NCI-H2107 treated with DMSO at 0.1 percent for 48 hours (cell line): ENCODE results near the gene BRIP1.

Experiments used
- DNase-seq: peaks from one replicate; lab custom pipeline; 2025; ENCODE audit not compliant: unreplicated experiment; lab: John Stamatoyannopoulos, UW

The BRIP1 gene

DNA sequence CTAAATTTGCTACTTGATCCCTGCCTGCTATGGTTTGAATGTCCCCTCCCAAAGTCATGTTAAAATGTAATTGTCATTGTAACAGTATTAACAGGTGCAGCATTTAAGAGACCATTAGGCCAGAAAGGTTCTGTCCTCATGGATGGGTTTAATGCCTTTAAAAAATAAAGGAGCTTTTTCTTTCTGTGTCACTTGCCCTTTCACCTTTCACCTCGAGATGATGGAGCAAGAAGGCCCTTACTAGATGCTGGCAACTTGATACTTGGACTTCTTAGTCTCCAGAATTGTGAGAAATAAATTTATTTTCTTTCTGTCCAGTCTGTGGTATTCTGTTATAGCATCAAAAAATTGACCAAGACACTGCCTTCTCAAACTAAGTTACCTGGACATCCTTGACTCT, 98.5 kb downstream of the BRIP1 start:
- no peak for DNase-seq

GRCh38 chr17:61761827-61762226, 101.5 kb downstream of the BRIP1 start:
- DNase-seq, result no peak

GRCh38 chr17:61759362-61759761, 104.0 kb downstream of the BRIP1 start:
- no peak for DNase-seq

GRCh38 chr17:61758430-61758829, 104.9 kb downstream of the BRIP1 start:
- DNase-seq, result no peak

DNA sequence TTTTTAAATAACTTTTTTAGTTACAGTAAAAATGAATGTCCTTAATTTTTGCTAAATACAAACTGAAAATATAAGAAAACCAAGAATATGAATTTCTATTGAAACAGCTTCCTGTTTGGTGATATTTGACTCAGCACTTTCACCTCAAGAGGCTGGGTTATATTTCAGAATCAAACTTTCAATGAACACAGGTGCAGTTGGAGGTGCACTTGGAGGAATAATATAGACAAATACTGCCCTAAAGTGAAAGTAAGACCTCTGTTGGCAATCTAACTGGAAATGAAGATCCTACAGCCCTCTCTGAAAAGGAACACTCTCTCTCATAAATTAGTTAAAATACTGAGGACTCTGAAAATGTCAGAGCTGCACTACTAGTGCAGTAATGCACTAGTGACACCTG, 106.2 kb downstream of the BRIP1 start:
- peak; percentile 43 for DNase-seq

DNA sequence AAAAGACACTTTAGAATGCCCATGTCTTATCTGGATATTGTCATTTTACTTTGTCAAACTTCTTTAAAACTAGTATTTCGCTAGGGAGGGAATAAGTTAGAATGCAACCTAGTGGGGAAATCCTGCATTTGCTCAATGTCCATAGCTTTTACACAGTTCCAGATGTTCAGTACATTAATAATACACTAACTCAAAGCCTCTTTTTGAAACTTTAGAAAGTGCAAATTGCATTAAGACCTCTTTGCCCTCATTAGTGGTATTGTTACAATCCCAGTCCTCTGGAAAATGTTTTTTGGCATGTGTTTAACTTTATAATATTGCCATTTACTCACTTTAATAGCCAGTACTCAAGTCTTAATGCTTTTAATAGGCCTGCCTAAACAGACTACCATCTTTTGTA, 106.8 kb downstream of the BRIP1 start:
- DNase-seq, result no peak

- DNase-seq, result no peak
Measured at GRCh38 chr17:61755668-61756067, 107.7 kb downstream of the BRIP1 start.

GRCh38 chr17:61755078-61755477, 108.2 kb downstream of the BRIP1 start:
- DNase-seq, result no peak

- no peak for DNase-seq
Measured at GRCh38 chr17:61754124-61754523, 109.2 kb downstream of the BRIP1 start.

- DNase-seq, result no peak
Measured at GRCh38 chr17:61753696-61754095, 109.6 kb downstream of the BRIP1 start.

DNA sequence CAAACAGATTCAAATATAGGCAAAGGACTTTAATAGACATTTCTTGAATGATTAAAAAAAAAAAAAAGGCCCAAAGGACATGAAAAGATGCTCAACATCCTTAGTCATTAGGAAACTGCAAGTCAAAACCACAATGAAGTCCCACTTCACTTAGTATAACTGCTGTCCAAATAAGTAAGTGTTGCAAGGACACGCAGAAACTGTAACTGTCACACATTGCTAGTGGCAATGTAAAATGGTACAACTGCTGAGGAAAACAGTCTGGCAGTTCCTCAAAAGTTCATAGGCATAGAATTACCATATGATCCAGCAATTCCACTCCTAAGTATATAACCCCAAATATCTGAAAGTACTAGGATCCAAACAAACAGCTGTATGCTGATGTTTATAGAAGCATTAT, 112.7 kb downstream of the BRIP1 start:
- no peak for DNase-seq

DNA sequence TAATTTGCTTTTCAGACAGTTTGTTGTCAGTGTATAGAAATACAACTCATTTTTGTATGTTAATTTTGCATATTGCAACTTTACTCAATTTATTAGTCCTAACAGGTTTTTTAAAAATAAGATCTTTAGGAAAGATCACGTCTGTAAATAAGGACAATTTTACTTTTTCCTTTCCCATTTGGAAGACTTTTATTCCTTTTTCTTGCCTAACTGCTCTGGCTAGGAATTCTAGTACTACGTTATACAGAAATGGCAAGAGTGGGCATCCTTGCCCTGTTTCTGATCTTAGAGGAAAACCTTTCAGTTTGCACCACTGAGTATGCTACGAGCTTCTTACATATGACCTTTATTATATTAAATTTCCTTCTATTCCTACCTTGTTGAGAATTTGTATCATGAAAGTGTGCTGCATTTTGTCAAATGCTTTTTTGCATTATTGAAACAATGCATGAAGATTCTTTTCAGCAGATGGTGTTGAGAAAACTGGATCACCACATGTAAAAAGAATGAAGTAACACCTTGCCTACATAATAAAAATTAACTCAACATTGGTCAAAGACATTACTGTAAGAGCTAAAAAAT, 113.4 kb downstream of the BRIP1 start:
- DNase-seq, result no peak

DNA sequence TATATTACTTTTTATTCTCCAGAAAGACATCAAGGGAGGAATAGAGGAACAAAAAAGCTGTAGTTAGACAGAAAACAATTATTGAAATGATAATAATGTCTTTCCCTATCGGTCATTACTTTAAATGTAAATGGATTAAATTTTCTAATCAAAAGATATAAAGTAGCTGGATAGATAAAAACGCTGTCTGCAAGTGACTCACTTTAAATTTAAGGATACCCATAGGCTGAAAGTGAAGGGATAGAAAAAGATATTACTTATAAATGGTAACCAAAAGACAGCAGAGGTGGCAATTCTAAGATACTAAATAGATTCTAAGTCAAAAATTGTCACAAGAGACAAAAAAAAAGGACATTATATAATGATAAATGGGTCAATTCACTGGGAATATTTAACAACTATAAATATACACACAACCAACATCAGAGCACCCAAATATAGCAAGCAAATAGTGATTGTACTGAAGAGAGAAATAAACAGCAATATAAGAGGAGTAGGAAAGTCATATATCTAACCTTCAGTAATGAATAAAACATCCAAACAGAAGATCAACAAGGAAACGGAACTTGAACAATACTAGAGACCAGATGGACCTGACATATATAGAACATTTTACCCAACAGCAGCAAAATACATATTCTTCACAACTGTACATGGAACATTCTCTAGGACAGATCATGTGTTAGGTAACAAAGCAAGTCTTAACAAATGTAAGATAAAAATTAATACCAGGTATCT, 116.9 kb downstream of the BRIP1 start:
- DNase-seq, result no peak

- no peak for DNase-seq
Measured at GRCh38 chr17:61744804-61745203, 118.5 kb downstream of the BRIP1 start.

GRCh38 chr17:61744252-61744651, 119.1 kb downstream of the BRIP1 start:
- DNase-seq, result no peak

- DNase-seq, result no peak
Measured at GRCh38 chr17:61743766-61744165, 119.6 kb downstream of the BRIP1 start.

DNA sequence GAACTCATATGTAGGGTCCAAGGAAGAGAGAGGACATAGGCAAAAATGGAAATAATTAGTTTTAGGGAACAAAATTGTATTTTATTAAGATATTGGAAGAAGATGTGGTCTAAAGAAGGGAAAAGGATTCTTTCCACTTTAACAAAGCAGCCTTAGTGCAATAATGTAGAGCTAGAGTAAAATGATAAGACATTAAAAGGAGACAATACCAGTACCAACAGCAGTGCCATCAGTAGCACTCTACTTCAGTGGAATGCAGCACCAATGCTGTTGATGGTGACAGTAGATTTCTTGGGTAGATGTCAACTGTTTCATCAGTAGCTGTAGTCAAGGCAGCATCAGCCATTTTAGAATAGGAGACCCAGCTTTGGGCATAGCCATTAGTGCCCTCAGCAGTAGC, 124.3 kb downstream of the BRIP1 start:
- DNase-seq, result no peak

DNA sequence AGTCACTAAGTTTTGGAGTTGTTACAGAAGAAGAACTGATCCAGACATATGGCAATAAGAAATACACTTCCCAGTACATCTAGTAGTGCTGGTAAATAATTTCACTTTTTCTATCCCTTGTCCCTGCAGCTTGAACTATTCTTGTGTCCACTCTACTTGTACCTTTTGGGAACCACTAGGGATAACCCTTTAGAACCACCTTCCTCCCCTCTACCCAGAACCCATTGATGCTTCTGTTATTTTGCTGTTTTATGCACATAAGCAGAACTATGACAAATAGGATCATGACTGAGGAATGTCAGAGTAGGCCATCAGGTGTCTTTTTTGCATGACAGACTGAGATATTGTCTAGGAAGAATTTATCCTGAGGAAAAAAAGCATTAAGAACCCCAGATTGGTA, 125.1 kb downstream of the BRIP1 start:
- no peak for DNase-seq

DNA sequence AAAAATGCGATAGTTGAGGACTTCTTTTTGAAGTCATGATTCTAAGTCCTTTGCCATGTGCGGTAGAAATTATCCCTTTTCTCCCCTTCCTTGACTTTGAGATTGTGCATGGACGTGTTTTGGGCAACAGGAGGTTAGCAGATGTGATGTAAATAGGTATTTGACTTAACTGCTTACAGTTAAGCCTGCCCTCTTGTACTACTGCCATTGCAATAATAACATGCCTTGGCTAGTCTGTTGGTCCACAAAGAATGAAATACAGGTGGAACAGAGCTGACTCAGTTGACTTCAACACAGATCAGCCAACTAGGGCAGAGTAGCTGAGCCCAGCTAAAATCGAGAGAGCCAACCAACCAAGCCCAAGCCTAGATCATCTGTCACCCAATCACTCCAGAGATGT, 125.5 kb downstream of the BRIP1 start:
- no peak for DNase-seq

- DNase-seq, result no peak
Measured at GRCh38 chr17:61736438-61736837, 126.9 kb downstream of the BRIP1 start.

DNA sequence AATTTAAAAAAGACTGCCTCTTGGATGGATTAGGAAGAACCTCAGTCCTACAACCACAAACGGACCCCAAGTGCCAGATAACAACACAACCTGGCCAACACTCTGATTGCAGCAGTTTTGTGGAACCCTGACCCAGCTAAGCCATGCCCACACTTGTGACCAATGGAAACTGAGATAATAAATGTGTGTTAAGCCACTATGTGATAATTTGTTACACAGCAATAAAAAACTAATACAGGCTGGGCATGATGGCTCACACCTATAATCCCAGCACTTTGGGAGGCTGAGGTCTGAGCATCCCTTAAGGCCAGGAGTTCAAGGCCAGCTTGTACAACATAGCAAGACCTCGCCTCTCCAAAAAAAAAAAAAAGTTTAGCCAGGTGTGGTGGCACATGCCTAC, 127.5 kb downstream of the BRIP1 start:
- no peak for DNase-seq

DNA sequence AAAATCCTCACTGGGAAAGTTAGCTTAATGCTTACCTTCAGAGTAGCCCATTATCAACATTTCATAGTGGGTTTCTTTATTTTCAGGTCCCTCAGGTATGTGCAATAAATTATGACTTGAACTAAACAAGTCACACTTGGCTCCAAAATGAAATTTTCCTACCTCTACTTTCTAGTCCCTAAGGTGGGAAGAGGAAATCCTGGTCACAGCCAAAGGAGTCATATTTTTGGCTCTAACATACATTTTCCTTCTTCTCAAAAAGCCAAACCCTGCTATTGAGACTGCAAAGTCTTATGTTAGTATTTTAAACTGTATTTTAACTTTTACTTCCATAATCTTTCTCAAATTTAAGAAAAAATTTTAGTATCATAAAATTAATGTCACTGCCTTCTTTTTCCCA, 128.9 kb downstream of the BRIP1 start:
- DNase-seq, result no peak

DNA sequence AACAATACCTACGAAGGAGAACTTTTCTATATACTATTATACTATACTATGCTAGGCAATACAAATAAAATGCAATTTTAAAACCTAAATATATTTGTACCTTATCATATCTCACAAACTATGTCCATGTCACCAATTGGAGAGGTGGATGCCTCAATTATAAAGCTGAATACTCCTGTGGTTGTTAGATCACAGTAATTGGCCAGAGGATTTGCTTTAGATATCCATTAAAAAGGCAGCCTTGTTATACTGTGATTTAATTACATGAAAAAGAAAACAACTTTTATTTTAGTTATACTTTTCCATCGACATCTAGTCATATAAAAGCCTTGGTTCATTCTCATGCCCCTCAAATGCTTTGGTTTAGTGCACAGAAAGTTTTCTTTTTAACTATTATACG, 129.3 kb downstream of the BRIP1 start:
- no peak for DNase-seq
